IMR-90 (cell line): Measurements from ENCODE around the gene LRSAM1. TPM values are rescaled to one million over a fixed set of nuclear protein-coding genes. Genes with fewer than 3 reads are reported as not detected.

Source experiments
- ATAC-seq: fragments of 200-7000 bp; cut with Tn5 transposase; 2 replicates; pipeline ENCODE4 v1.9.1; 2020; ENCODE audit warnings: low read depth, mild to moderate bottlenecking, moderate library complexity
- BruUV-seq: library from RNA; stranded (reverse); fragments of 400-500 nt; replicated peaks from 2 replicates; lab custom pipeline; 2021; lab: Mats Ljungman, UMichigan
- CTCF ChIA-PET: fragments of 300-600 bp; formaldehyde crosslinking; extraction: SDS; loops from one replicate; lab custom pipeline; 2021; ENCODE audit warnings: antibody characterized with exemption; lab: Yijun Ruan, JAX
- POLR2A ChIA-PET: fragments of 300-600 bp; sonication (Branson Sonifier 250); formaldehyde crosslinking; loops from one replicate; lab custom pipeline; 2022; ENCODE audit warnings: antibody characterized with exemption; ENCODE audit not compliant: unreplicated experiment; lab: Charles Lee
- DNase-seq: peaks from one replicate; pipeline ENCODE4 v3.0.0; 2013
- H2AFZ ChIP-seq: replicated peaks from 2 replicates; pipeline ENCODE3; 2013; ENCODE audit warnings: low read length, mild to moderate bottlenecking; ENCODE audit not compliant: poor library complexity
- H2AK5ac ChIP-seq: 2 replicates; pipeline ENCODE4 v1.6.1; 2013; ENCODE audit warnings: low read depth, low read length, inconsistent platforms
- H2AK9ac ChIP-seq: replicated peaks from 2 replicates; pipeline ENCODE3; 2013; ENCODE audit warnings: mild to moderate bottlenecking, low read depth, low read length, moderate library complexity; ENCODE audit not compliant: poor library complexity
- H2BK120ac ChIP-seq: 2 replicates; pipeline ENCODE4 v1.6.1; 2013; ENCODE audit warnings: low read depth, low read length, inconsistent platforms
- H2BK15ac ChIP-seq: 3 replicates; pipeline ENCODE4 v1.6.1; 2013; ENCODE audit warnings: low read depth, low read length, inconsistent platforms
- H2BK20ac ChIP-seq: 2 replicates; pipeline ENCODE4 v1.6.1; 2013; ENCODE audit warnings: low read depth, mild to moderate bottlenecking, inconsistent platforms, low read length, moderate library complexity
- H2BK5ac ChIP-seq: 2 replicates; pipeline ENCODE4 v1.6.1; 2013; ENCODE audit warnings: mild to moderate bottlenecking, low read depth, low read length, inconsistent platforms; ENCODE audit not compliant: poor library complexity, severe bottlenecking
- H3K14ac ChIP-seq: replicated peaks from 2 replicates; pipeline ENCODE4 v1.6.1; 2013; ENCODE audit warnings: low read depth, low read length, inconsistent platforms
- H3K18ac ChIP-seq: 2 replicates; pipeline ENCODE4 v1.6.1; 2013; ENCODE audit warnings: low read depth, low read length, control low read depth
- H3K23ac ChIP-seq: 2 replicates; pipeline ENCODE4 v1.6.1; 2013; ENCODE audit warnings: low read depth, low read length, inconsistent platforms
- H3K27ac ChIP-seq: 2 replicates; pipeline ENCODE4 v1.5.1; 2013; ENCODE audit warnings: mild to moderate bottlenecking, control low read depth, low read length; ENCODE audit not compliant: insufficient read depth
- H3K27me3 ChIP-seq: 2 replicates; pipeline ENCODE4 v1.6.1; 2013; ENCODE audit warnings: low read length; ENCODE audit not compliant: control insufficient read depth, insufficient read depth
- H3K36me3 ChIP-seq: 2 replicates; pipeline ENCODE4 v1.6.1; 2013; ENCODE audit warnings: low read length, mixed read lengths; ENCODE audit not compliant: control insufficient read depth, insufficient read depth
- H3K4ac ChIP-seq: 2 replicates; pipeline ENCODE4 v1.6.1; 2013; ENCODE audit warnings: low read depth, low read length, inconsistent platforms
- H3K4me1 ChIP-seq: 2 replicates; pipeline ENCODE4 v1.6.1; 2013; ENCODE audit warnings: low read length, mixed read lengths; ENCODE audit not compliant: control insufficient read depth, insufficient read depth
- H3K4me2 ChIP-seq: 2 replicates; pipeline ENCODE4 v1.6.1; 2013; ENCODE audit warnings: low read depth, mild to moderate bottlenecking, control low read depth, low read length, moderate library complexity
- H3K4me3 ChIP-seq: 2 replicates; pipeline ENCODE4 v1.5.1; 2013; ENCODE audit warnings: low read depth, mild to moderate bottlenecking, control low read depth, low read length, moderate library complexity; ENCODE audit not compliant: insufficient read depth
- H3K56ac ChIP-seq: 2 replicates; pipeline ENCODE4 v1.6.1; 2013; ENCODE audit warnings: low read length, inconsistent platforms; ENCODE audit not compliant: insufficient read depth; ENCODE audit errors: extremely low read depth
- H3K79me1 ChIP-seq, 2 experiments: 2 replicates each; pipeline ENCODE4 v1.6.1; 2013; ENCODE audit warnings: low read length in 2 of 2, inconsistent platforms in 1 of 2, low read depth in 1 of 2
- H3K9ac ChIP-seq: 2 replicates; pipeline ENCODE4 v1.6.1; 2013; ENCODE audit warnings: low read depth, low read length, control low read depth
- H3K9me1 ChIP-seq: 2 replicates; pipeline ENCODE4 v1.6.1; 2013; ENCODE audit warnings: low read length, inconsistent platforms; ENCODE audit not compliant: insufficient read depth
- H3K9me3 ChIP-seq: 2 replicates; pipeline ENCODE4 v1.6.1; 2013; ENCODE audit warnings: low read length; ENCODE audit not compliant: control insufficient read depth, insufficient read depth
- H4K20me1 ChIP-seq: 2 replicates; pipeline ENCODE4 v1.6.1; 2013; ENCODE audit warnings: low read length, inconsistent platforms; ENCODE audit not compliant: insufficient read depth
- H4K5ac ChIP-seq: 2 replicates; pipeline ENCODE4 v1.6.1; 2013; ENCODE audit warnings: mild to moderate bottlenecking, low read depth, low read length, control low read depth
- H4K8ac ChIP-seq, 2 experiments: 2 replicates each; pipeline ENCODE4 v1.6.1; 2013; ENCODE audit warnings: low read depth in 2 of 2, low read length in 2 of 2, control low read depth in 1 of 2, inconsistent platforms in 1 of 2
- H4K91ac ChIP-seq: 2 replicates; pipeline ENCODE4 v1.6.1; 2013; ENCODE audit warnings: low read depth, low read length, inconsistent platforms; ENCODE audit not compliant: insufficient read depth
- FOS ChIP-seq: fragments of 150-350 bp; IDR thresholded peaks from 2 replicates; pipeline ENCODE4 v1.6.1; 2016; ENCODE audit warnings: low read depth, low read length
- NFE2L2 ChIP-seq: fragments of 150-350 bp; IDR thresholded peaks from 2 replicates; pipeline ENCODE4 v1.6.1; 2016; ENCODE audit warnings: low read depth, mild to moderate bottlenecking, low read length
- WGBS, 2 experiments: methylation state at CpG; one replicate each; pipeline versions ENCODE4 v1.1.5 to v1.1.7; 2013; ENCODE audit warnings: missing lambda C conversion rate in 2 of 2; ENCODE audit not compliant: insufficient read length in 1 of 2; ENCODE audit errors: extremely low coverage in 2 of 2; 5-methylcytosine and 5-hydroxymethylcytosine counted together
- dilution Hi-C: fragments of 300-500 bp; cut with HindIII; formaldehyde crosslinking; loops from one replicate; pipeline ENCODE4 v1.14.3; 2018; ENCODE audit warnings: low sequenced_read_pairs; ENCODE audit not compliant: unreplicated experiment
- in situ Hi-C: fragments of 300-500 bp; cut with MboI; formaldehyde crosslinking; loops from 3 replicates; pipeline ENCODE4 v1.14.3; 2019; ENCODE audit warnings: low sequenced_read_pairs, inconsistent platforms, mixed read lengths
- intact Hi-C: fragments of 100-400 bp; cut with micrococcal nuclease; formaldehyde crosslinking; loops from 2 replicates; pipeline ENCODE4 v1.10.0; 2022
- polyA plus RNA-seq, 3 experiments: library from polyadenylated mRNA; depleted of rRNA; stranded (reverse); fragments of >200 nt; gene quantifications; 2 replicates each; pipeline ENCODE4 v1.2.3, GENCODE V29; 2012; ENCODE audit warnings: low replicate concordance in 1 of 3
- total RNA-seq: library from RNA; depleted of rRNA; stranded (reverse); fragments of >200 nt; gene quantifications from 2 replicates; pipeline ENCODE4 v1.2.3, GENCODE V29; 2012

Gene LRSAM1
- total and polyA plus RNA-seq, 2 of the 4 experiments (the other 2 are of a cell fraction): 3.0 to 9.3 TPM

- TF ChIP-seq NFE2L2: no peak
Measured at GRCh38 chr9:127530206-127530941, 79.1 kb downstream of the LRSAM1 start (continued).

- H3K27ac ChIP-seq: no peak overlapping the region
- no peak overlapping the region for H3K4ac ChIP-seq
- H3K18ac ChIP-seq: no peak overlapping the region
- dilution Hi-C loops (no loop called here), in situ Hi-C loops (no loop called here), intact Hi-C loops (no loop called here)
- ATAC-seq: no peak
- H3K4me2 ChIP-seq: no peak overlapping the region
- H3K79me1 ChIP-seq: peaks cover 37 to 93% of the 10 kb centered on the region in 2 experiments
- H3K4me3 ChIP-seq: no peak overlapping the region
- BruUV-seq: no TSS peak
- peaks cover 60% of the 10 kb centered on the region for H4K20me1 ChIP-seq
- no peak overlapping the region for H2BK20ac ChIP-seq
- peaks cover 72% of the 10 kb centered on the region for H3K36me3 ChIP-seq
- no peak overlapping the region for H2BK5ac ChIP-seq
- no peak overlapping the region for H2BK15ac ChIP-seq
- ChIA-PET CTCF (no interaction called here), POLR2A (no interaction called here)
- 85% methylated on average over 7 of the region's 13 CpGs; no CpG with 5 or more reads in 1 of the 2 experiments for WGBS, 2 experiments
- no peak overlapping the region for H2AK9ac ChIP-seq
- peaks cover 30% of the 10 kb centered on the region for H3K4me1 ChIP-seq
- H2AK5ac ChIP-seq: peak overlapping the region; percentile 61; the same call in 1 of the 2 replicates
- H3K23ac ChIP-seq: no peak overlapping the region
- no peak overlapping the region for H2BK120ac ChIP-seq
- H3K9ac ChIP-seq: no peak overlapping the region
- TF ChIP-seq FOS: no peak
- H2AFZ ChIP-seq: no peak overlapping the region
- H4K91ac ChIP-seq: no peak overlapping the region
- H3K27me3 ChIP-seq: no peaks in the 10 kb centered on the region
- DNase-seq: no peak
- peak overlapping the region in 1 of 2 experiments; percentile 17; a peak in 1 of 4 replicates for H4K8ac ChIP-seq
- no peak overlapping the region for H3K14ac ChIP-seq
- no peak overlapping the region for H4K5ac ChIP-seq
- H3K9me3 ChIP-seq: no peaks in the 10 kb centered on the region
- peaks cover 16% of the 10 kb centered on the region for H3K9me1 ChIP-seq
- no peak overlapping the region for H3K56ac ChIP-seq
Measured at GRCh38 chr9:127531676-127532075, 80.4 kb downstream of the LRSAM1 start.
